Measurements from ENCODE around the gene PIRT. TPM values are rescaled to one million over a fixed set of nuclear protein-coding genes. Genes with fewer than 3 reads are reported as not detected.

The PIRT gene
- total RNA-seq, 1 donor from 2014 or later, result not detected

DNA sequence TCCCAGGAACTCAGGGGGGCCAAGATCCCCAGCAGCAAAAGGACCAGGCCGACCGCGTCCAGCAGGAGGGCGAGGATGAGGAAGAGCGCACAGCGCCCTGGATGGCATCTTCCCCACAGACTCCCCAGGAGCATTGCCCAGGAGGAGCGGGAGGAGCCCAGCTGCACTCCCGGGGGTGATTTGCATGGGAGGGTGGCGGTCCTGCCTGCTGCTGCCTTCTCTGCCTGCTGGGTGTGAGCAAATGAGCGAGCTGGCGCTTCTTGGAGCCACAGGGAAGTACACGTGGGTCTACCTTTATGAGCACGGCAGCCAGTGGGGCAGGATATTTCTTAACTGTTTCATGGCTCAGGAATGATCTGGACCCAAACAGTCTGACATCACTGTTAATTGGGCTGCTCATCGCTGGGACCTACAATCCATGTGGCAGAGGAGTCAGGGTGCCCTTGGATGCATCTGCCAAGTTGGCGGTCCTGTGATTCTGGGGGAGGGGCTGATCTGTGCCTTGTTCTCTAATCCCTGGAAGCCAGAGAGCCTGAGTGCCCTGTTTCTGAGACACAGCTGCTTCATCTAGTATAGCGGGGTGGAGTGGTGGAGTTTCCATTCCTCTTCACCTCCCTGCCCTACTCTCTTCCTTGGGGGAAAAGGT lies 33.9 kb downstream of the PIRT start, which contains the start of gene TMEM238L:
Gene TMEM238L (minus strand): TSS at position 270 of the 646 bp plus-strand sequence. CDS start 136 bp downstream, at position 134.
- Mint-ChIP-seq H3K36me3 (ENCODE audit: low read depth) (no peaks in the 10 kb centered on the region), H3K27me3 (ENCODE audit: low read depth) (no peaks in the 10 kb centered on the region), H3K9me3 (ENCODE audit: low read depth) (no peaks in the 10 kb centered on the region), H3K27ac (ENCODE audit: unreplicated experiment) (no peak within 1 kb of the TSS), H3K4me1 (ENCODE audit: low read depth) (no peaks in the 10 kb centered on the region), H3K4me3 (ENCODE audit: unreplicated experiment) (no peak within 1 kb of the TSS)
- TF ChIP-seq, protein P1, sequence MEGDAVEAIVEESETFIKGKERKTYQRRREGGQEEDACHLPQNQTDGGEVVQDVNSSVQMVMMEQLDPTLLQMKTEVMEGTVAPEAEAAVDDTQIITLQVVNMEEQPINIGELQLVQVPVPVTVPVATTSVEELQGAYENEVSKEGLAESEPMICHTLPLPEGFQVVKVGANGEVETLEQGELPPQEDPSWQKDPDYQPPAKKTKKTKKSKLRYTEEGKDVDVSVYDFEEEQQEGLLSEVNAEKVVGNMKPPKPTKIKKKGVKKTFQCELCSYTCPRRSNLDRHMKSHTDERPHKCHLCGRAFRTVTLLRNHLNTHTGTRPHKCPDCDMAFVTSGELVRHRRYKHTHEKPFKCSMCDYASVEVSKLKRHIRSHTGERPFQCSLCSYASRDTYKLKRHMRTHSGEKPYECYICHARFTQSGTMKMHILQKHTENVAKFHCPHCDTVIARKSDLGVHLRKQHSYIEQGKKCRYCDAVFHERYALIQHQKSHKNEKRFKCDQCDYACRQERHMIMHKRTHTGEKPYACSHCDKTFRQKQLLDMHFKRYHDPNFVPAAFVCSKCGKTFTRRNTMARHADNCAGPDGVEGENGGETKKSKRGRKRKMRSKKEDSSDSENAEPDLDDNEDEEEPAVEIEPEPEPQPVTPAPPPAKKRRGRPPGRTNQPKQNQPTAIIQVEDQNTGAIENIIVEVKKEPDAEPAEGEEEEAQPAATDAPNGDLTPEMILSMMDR (IDR thresholded peaks at IDR 0.05), result no peak
- no peak for DNase-seq (ENCODE audit: low spot score)

DNA sequence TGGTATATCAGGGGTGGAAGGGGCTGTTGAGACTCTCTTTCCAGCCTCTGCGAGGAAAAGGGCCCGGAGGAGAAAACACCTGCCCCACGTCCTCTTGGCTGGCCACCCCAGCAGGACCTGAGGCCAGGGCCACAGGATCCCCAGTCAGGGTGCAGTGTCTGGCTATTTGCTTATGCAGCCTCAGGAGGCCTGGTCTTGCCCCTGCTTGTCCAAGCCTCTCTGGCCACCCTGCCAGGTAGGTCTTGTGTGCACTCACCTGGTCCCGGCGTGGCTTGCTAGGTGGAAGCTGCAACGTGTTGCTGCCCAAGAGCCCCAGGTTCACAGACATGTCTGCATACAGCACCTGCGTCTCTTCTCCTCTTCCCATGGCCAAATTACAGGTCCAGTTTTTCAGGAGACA lies 34.5 kb downstream of the PIRT start:
- Mint-ChIP-seq H3K27ac (ENCODE audit: unreplicated experiment) (no peak overlapping the region), H3K27me3 (ENCODE audit: low read depth) (no peaks in the 10 kb centered on the region), H3K9me3 (ENCODE audit: low read depth) (no peaks in the 10 kb centered on the region), H3K4me3 (ENCODE audit: unreplicated experiment) (no peak overlapping the region), H3K36me3 (ENCODE audit: low read depth) (no peaks in the 10 kb centered on the region), H3K4me1 (ENCODE audit: low read depth) (no peaks in the 10 kb centered on the region)
- DNase-seq (ENCODE audit: low spot score), result no peak
- TF ChIP-seq, protein P1 (IDR thresholded peaks at IDR 0.05), result no peak

DNA sequence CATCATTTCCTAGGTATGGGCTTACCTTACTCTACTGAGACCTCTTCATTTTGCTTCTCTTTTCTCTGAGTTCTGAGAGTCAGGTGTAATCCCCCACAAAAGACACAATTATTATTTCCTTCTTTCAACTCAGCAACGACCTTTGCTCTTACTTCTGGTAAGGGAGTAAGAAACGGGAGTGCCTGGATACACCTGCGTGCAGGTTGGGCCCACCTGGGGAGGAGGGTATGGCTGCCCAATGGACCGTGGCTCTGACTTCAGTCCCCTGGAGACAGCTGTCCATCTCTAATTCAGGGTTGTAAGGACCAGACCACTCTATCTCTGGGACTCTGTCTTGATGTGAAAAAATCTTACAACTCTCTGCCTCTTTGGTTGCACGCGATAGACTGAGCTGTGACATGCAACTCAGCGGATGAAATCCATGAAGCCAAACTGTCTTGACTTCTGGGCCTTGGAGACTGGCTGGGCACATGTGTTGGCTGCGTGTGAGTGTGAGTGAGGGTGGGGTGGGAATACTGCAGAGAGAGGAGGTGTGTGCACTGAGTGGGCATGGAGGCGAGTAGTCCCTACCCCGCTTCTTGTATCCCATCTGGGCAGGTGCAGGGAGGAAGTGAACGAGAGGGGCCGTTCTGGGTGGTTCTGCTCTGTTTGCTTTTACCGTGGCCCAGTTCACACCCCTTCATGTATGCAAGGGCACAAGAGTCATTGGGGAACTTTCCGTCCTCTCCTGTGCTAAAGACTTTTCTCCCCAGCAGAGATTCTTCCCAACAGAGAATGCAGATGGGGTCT lies 35.2 kb downstream of the PIRT start:
- DNase-seq (ENCODE audit: low spot score), result no peak
- H3K4me1 Mint-ChIP-seq (ENCODE audit: low read depth), result no peaks in the 10 kb centered on the region
- no peaks in the 10 kb centered on the region for H3K9me3 Mint-ChIP-seq (ENCODE audit: low read depth)
- no peaks in the 10 kb centered on the region for H3K36me3 Mint-ChIP-seq (ENCODE audit: low read depth)
- no peaks in the 10 kb centered on the region for H3K27me3 Mint-ChIP-seq (ENCODE audit: low read depth)
- TF ChIP-seq, protein P1 (IDR thresholded peaks at IDR 0.05), result no peak
- H3K4me3 Mint-ChIP-seq (ENCODE audit: unreplicated experiment), result no peak overlapping the region
- no peak overlapping the region for H3K27ac Mint-ChIP-seq (ENCODE audit: unreplicated experiment)

DNA sequence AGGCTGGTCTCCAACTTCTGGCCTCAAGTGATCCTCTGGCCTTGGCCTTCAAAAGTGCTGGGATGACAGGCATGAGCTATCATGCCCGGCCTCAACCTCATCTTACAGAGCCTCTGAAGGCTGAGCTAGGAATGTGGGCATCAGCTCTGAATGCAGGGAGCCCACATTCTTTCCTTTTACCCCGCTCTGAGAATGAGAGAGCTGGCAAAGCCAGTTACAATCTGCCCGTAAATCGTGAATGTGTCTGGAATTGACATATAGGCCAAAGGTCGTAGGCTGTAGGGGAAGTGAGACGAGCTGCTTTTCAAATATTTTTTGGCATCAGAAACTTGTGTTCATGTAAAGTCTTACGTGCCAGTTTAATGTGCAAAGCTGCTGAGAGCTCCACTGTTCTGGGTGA lies 38.5 kb downstream of the PIRT start:
- no peaks in the 10 kb centered on the region for H3K4me1 Mint-ChIP-seq (ENCODE audit: low read depth)
- no peaks in the 10 kb centered on the region for H3K9me3 Mint-ChIP-seq (ENCODE audit: low read depth)
- TF ChIP-seq, protein P1 (IDR thresholded peaks at IDR 0.05), result no peak
- H3K4me3 Mint-ChIP-seq (ENCODE audit: unreplicated experiment), result no peak overlapping the region
- DNase-seq (ENCODE audit: low spot score), result no peak
- H3K27me3 Mint-ChIP-seq (ENCODE audit: low read depth), result no peaks in the 10 kb centered on the region
- no peaks in the 10 kb centered on the region for H3K36me3 Mint-ChIP-seq (ENCODE audit: low read depth)
- no peak overlapping the region for H3K27ac Mint-ChIP-seq (ENCODE audit: unreplicated experiment)

DNA sequence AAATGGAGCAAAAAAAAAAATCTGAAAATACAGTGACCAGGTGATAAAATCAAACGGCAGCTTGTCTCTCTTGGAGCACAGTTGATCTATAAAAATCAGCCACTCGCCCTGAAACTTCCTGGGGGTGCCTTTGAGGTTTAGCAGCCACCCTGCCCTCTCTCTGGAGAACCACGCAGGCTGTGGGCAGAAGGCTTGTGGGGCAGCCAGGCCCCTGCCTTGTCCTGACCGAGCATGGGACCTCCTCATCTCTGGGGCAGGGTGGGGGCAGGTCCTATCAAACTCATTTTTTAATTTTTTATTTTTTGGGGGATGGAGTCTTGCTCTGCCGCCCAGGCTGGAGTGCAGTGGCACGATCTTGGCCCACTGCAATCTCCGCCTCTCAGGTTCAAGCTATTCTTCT lies 39.0 kb downstream of the PIRT start:
- H3K4me1 Mint-ChIP-seq (ENCODE audit: low read depth), result no peaks in the 10 kb centered on the region
- H3K9me3 Mint-ChIP-seq (ENCODE audit: low read depth), result no peaks in the 10 kb centered on the region
- no peak overlapping the region for H3K27ac Mint-ChIP-seq (ENCODE audit: unreplicated experiment)
- H3K4me3 Mint-ChIP-seq (ENCODE audit: unreplicated experiment), result no peak overlapping the region
- no peak for DNase-seq (ENCODE audit: low spot score)
- no peaks in the 10 kb centered on the region for H3K36me3 Mint-ChIP-seq (ENCODE audit: low read depth)
- TF ChIP-seq, protein P1 (IDR thresholded peaks at IDR 0.05), result no peak
- H3K27me3 Mint-ChIP-seq (ENCODE audit: low read depth), result peaks cover 2% of the 10 kb centered on the region

All from chondrocyte (in vitro differentiated cells).